ENCODE results near the gene ATP11A. TPM values are rescaled to one million over a fixed set of nuclear protein-coding genes. Genes with fewer than 3 reads are reported as not detected.
"Not testable (repeated sequence)": the region's sequence is repeated elsewhere in the genome, so short reads cannot be mapped to it uniquely, and the experiment has no call there.

The ATP11A gene
- total RNA-seq, 3 donors from 2014 or later = 15.5 to 28.7 (median 19.4) TPM

DNA sequence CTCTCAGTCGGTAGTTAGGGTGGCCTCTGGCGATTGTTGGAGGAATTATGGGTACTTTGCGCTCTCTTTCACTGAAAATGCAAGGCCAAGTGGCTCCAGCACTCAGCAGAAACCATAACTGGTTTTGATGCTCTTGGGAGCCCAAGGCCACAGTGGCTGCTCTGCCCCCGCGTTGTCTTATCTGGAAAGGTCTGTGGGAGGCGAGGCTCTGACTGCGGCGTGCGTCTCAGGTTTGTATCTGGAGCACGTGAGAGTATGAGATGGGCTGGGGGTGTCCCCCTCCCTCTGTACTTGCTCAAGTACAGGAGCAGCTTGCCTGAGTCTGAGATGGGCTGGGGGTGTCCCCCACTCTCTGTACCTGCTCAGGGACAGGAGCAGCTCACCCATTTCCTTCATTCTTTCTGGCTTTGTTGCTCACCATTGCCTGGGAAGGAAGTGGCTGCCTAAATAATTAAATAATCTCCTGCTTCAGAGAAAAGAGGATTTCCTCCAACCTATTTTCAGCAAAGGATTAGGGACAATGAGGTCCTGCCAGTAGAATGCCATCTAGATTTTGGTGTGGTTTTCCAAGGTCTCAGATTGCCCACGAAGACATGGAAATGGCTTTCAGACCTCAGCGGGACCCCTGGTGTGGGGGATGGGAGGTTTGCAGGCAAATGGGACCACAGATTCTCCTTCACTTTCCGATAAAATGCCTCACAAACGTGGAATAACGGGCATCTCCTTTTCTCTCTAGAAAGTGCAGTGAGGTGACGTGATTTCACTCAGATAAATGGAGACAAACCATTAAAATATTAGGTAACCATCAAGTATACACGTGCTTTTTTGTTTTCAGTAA is 14.7 kb downstream of the ATP11A start:
- intact Hi-C loops (cut with DNase I, micrococcal nuclease) = no loop called here
- no peak overlapping the region for H3K4me3 ChIP-seq

GRCh38 chr13:112705286-112705685 is 15.4 kb downstream of the ATP11A start:
- TF ChIP-seq, protein P1, sequence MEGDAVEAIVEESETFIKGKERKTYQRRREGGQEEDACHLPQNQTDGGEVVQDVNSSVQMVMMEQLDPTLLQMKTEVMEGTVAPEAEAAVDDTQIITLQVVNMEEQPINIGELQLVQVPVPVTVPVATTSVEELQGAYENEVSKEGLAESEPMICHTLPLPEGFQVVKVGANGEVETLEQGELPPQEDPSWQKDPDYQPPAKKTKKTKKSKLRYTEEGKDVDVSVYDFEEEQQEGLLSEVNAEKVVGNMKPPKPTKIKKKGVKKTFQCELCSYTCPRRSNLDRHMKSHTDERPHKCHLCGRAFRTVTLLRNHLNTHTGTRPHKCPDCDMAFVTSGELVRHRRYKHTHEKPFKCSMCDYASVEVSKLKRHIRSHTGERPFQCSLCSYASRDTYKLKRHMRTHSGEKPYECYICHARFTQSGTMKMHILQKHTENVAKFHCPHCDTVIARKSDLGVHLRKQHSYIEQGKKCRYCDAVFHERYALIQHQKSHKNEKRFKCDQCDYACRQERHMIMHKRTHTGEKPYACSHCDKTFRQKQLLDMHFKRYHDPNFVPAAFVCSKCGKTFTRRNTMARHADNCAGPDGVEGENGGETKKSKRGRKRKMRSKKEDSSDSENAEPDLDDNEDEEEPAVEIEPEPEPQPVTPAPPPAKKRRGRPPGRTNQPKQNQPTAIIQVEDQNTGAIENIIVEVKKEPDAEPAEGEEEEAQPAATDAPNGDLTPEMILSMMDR (IDR thresholded peaks at IDR 0.05) = no peak
- intact Hi-C loops (cut with DNase I, micrococcal nuclease) = no loop called here
- H3K36me3 ChIP-seq (ENCODE audit: low read depth) = no peaks in the 10 kb centered on the region
- H3K9me3 ChIP-seq = no peaks in the 10 kb centered on the region
- DNase-seq = no peak
- no peaks in the 10 kb centered on the region for H3K4me1 ChIP-seq (ENCODE audit: low read depth)
- no peak overlapping the region for H3K4me3 ChIP-seq
- ATAC-seq = no peak

More for the DNA sequence above, 14.7 kb downstream of the ATP11A start:
- Histone ChIP-seq H3K36me3 (ENCODE audit: low read depth) (no peaks in the 10 kb centered on the region), H3K4me1 (ENCODE audit: low read depth) (no peaks in the 10 kb centered on the region), H3K9me3 (no peaks in the 10 kb centered on the region)
- no peak for ATAC-seq
- TF ChIP-seq, protein P1 (IDR thresholded peaks at IDR 0.05) = no peak
- no peak for DNase-seq

DNA sequence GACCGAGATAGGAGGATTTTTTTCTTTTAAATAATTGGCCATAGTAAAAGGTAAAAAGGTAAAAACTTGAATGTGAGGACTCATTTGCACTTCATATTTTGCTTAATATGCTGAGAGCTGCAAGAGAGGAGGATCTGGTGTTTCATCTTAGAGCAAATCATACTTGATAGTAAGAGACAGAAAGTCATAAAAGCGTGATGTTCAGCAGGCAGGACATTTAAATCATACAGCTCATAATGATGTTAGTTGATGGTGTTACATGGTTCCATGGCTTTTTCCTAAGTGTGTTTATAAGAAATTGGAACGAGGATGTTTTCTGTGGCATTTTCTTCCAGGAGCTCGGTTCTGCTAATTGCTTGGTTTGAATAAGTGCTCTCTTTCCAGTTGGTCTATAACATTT is 16.3 kb downstream of the ATP11A start:
- H3K36me3 ChIP-seq (ENCODE audit: low read depth) = no peaks in the 10 kb centered on the region
- intact Hi-C loops (cut with DNase I, micrococcal nuclease) = no loop called here
- H3K9me3 ChIP-seq = no peaks in the 10 kb centered on the region
- TF ChIP-seq, protein P1 (IDR thresholded peaks at IDR 0.05) = no peak
- no peak overlapping the region for H3K4me3 ChIP-seq
- no peak for DNase-seq
- no peaks in the 10 kb centered on the region for H3K4me1 ChIP-seq (ENCODE audit: low read depth)
- ATAC-seq = no peak

DNA sequence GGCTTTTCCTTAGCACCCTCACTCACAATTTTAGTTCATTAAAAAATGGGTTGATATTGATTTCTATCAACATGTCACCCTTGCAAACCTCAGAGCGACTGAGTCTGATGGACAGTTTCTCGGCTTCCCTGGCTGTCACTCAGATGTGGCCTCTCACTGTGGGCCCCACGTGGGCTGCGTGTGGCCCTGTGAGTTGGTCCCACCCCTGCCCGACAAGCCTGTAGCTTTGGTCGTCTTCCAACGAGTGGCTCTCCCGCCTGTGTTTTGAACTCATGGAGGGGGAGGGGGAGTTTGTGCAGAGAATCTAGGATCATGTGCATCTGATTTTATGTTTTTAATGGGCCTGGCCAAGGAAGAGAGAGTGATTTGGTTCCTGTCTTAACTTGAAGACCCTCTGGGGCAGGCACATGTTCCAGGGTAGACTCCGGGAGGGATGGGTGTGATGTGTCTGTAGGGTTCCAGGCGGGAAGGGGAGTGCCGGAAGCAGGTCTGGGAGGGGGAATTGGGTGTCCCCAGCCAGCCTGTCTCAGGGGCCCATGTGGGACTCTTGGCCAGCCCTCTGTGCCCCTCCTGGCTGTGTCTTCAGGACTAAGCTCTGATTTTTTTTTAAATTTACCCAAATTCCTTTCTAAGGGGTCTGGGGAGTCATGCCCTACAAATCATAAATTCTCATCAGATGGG is 18.9 kb downstream of the ATP11A start:
- Histone ChIP-seq H3K36me3 (ENCODE audit: low read depth) (no peaks in the 10 kb centered on the region), H3K4me3 (no peak overlapping the region), H3K4me1 (ENCODE audit: low read depth) (peaks cover 7% of the 10 kb centered on the region), H3K9me3 (no peaks in the 10 kb centered on the region)
- TF ChIP-seq, protein P1 (IDR thresholded peaks at IDR 0.05) = no peak
- DNase-seq (peak in 1 of 3 donors; percentile 26), ATAC-seq (no peak)
- intact Hi-C loops (cut with DNase I, micrococcal nuclease) = no loop called here

- H3K4me3 ChIP-seq; DNase-seq; H3K4me1 ChIP-seq (ENCODE audit: low read depth); intact Hi-C loops (cut with DNase I, micrococcal nuclease); H3K36me3 ChIP-seq (ENCODE audit: low read depth); H3K9me3 ChIP-seq; ATAC-seq: not testable (repeated sequence)
Measured at GRCh38 chr13:112709316-112709715, 19.5 kb downstream of the ATP11A start.

Measured in mucosa of descending colon (tissue), 3 donors.